ENCODE measurements around the gene PERM1.

PERM1 gene

GRCh38 chr1:966135-966703 is 15.7 kb downstream of the PERM1 start, which contains the start of gene PLEKHN1:
Gene PLEKHN1 (plus strand): TSS chr1:966482. CDS start chr1:966532, 50 bp downstream.
- TF ChIP-seq, protein P1, sequence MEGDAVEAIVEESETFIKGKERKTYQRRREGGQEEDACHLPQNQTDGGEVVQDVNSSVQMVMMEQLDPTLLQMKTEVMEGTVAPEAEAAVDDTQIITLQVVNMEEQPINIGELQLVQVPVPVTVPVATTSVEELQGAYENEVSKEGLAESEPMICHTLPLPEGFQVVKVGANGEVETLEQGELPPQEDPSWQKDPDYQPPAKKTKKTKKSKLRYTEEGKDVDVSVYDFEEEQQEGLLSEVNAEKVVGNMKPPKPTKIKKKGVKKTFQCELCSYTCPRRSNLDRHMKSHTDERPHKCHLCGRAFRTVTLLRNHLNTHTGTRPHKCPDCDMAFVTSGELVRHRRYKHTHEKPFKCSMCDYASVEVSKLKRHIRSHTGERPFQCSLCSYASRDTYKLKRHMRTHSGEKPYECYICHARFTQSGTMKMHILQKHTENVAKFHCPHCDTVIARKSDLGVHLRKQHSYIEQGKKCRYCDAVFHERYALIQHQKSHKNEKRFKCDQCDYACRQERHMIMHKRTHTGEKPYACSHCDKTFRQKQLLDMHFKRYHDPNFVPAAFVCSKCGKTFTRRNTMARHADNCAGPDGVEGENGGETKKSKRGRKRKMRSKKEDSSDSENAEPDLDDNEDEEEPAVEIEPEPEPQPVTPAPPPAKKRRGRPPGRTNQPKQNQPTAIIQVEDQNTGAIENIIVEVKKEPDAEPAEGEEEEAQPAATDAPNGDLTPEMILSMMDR (IDR thresholded peaks at IDR 0.05; ENCODE audit: borderline replicate concordance, insufficient read depth, low read depth, low read length) = no peak
- peak within 1 kb of the TSS; percentile 36 for H3K4me3 ChIP-seq (ENCODE audit: low read depth, low read length)

GRCh38 chr1:965526-966134 is 16.3 kb downstream of the PERM1 start:
- TF ChIP-seq, protein P1 (IDR thresholded peaks at IDR 0.05; ENCODE audit: borderline replicate concordance, insufficient read depth, low read depth, low read length) = no peak

DNA sequence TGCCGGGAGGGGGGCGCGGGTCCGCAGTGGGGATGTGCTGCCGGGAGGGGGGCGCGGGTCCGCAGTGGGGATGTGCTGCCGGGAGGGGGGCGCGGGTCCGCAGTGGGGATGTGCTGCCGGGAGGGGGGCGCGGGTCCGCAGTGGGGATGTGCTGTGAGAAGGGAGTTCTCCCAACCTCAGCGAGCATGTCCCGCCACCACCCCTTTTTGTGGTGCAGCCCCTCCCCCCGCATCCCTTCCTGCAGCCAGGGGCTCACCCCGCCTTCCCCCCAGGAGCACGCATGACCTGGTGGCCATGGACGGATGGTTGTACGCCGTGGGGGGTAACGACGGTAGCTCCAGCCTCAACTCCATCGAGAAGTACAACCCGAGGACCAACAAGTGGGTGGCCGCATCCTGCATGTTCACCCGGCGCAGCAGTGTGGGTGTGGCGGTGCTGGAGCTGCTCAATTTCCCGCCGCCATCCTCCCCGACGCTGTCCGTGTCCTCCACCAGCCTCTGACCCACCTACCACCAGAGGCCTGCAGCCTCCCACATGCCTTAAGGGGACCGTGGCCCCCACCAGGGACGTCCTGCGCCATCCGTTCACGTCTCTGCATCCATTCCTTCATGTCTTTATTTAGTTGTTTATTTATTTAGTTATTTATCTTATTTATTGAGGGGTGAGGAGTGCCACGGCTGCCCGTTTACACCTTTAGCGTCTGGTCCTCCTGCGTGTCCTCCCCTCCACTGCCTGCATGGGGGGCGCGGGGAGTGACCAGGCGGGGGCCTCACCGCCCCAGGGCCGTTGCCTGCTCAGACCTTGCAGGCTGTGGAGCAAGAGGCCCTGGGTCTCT is 17.0 kb downstream of the PERM1 start:
- H3K4me3 ChIP-seq (ENCODE audit: low read depth, low read length) = no peak overlapping the region

More at GRCh38 chr1:965526-966134, 16.3 kb downstream of the PERM1 start:
- H3K4me3 ChIP-seq (ENCODE audit: low read depth, low read length) = no peak overlapping the region

GRCh38 chr1:963746-964525 is 18.0 kb downstream of the PERM1 start:
- no peak overlapping the region for H3K4me3 ChIP-seq (ENCODE audit: low read depth, low read length)
- TF ChIP-seq, protein P1 (IDR thresholded peaks at IDR 0.05; ENCODE audit: borderline replicate concordance, insufficient read depth, low read depth, low read length) = no peak

More for the DNA sequence above, 17.0 kb downstream of the PERM1 start:
- TF ChIP-seq, protein P1 (IDR thresholded peaks at IDR 0.05; ENCODE audit: borderline replicate concordance, insufficient read depth, low read depth, low read length) = no peak

DNA sequence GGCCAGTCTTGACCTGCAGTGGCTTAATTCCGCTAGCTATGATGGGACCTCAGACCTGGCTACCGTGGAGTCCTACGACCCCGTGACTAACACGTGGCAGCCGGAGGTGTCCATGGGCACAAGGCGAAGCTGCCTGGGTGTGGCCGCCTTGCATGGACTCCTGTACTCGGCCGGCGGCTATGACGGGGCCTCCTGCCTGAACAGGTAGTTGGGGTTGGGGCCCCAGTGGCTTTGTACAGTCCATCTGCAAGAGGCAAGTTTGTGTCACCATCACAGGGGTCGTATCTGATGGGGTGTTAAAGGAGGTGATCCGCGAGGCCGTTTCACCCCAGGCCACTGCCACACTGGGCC is 18.6 kb downstream of the PERM1 start:
- TF ChIP-seq, protein P1 (IDR thresholded peaks at IDR 0.05; ENCODE audit: borderline replicate concordance, insufficient read depth, low read depth, low read length) = no peak
- H3K4me3 ChIP-seq (ENCODE audit: low read depth, low read length) = no peak overlapping the region

- H3K4me3 ChIP-seq (ENCODE audit: low read depth, low read length) = no peak overlapping the region
- TF ChIP-seq, protein P1 (IDR thresholded peaks at IDR 0.05; ENCODE audit: borderline replicate concordance, insufficient read depth, low read depth, low read length) = no peak
These were observed 19.3 kb downstream of the PERM1 start for GRCh38 chr1:962381-963300.
